Measurements from ENCODE around the gene CHRNA3.

Gene CHRNA3

DNA sequence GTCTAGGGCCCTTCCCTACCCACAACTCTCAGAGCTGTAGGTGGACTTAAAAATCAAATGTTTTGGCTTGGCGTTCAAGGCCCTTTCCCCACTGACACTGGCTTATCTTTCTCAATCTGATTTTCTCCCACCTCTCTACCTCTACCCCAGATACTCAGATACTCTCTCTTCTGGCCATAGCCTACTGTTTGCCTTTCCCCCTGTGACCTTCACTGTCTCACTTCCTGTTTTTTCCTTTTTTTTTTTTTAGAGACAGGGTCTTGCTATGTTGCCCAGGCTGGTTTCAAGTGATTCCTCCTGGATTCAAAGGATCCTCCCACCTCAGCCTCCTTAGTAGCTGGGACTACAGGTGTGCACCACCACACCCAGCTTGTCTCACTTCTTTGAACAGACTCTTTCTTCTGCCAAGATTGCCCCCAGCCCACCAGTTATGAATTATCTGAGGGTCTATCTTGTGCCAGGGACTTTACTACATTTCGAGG, 15.6 kb upstream of the CHRNA3 start:
- no peak for DNase-seq (ENCODE audit: low read depth)

DNA sequence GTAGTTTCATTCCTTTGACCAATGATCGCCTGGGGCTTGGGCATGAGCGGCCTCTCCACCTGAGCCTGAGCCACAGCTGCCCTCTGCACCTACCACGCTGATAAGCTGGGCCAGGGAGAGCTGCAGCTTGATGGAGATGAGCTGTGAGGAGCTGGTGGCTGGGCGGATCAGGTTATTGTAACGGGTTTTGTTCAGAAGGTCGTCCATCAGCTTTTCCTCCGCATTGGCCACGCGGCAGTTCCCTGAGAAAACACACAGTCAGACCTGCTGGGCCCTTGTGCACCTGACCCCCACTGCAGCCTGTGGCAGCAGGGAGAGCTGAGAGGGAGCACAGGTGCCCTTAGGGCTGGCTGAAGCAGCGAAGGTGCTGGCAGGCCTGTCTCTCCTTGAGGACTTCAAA, 14.6 kb upstream of the CHRNA3 start:
- DNase-seq (ENCODE audit: low read depth), result no peak

DNA sequence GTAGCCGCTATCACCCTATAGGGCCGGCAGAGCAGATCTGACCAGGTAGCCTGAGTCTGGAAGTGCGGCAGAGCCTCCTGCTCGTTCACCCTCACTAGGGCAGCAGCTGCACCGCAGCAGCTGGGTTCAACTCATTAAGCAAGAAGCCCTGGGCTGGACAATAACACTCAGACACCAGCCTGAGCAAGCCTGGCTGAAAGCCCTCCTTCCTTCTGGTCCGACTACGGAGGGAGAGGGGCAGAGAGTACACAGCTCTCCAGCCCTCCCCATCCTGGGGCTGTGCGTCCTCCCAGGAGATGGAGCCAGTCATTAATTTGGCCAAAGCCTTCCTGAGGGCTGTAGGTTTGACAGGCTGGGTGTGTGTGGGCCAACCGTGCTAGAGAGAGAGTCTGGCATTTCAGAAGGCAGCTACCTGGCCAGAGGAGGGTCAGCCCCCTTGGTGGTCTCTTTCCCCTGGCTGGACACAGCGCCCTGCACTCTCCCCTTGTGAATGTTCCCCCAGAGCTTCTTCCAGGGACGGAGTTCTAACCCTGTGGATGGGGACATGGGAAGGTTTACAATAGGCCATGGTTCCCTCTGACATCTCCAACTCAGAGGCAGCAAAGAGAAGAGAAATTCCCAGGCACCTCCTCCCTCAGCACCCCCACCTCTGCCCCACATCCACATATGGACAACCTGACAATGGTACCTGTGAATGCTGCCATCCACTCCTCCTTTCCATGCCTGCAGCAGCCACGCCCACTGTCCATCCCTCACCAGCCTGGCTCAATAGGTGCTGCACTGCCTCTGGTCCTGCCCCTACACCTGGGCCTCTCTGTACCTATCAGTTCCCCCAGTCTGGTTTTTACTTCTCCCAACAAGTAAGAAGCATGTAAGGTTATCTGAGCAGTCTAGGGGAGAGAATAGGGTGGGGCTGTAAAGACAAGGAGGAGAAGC, 13.7 kb upstream of the CHRNA3 start:
- no peak for DNase-seq (ENCODE audit: low read depth)

DNA sequence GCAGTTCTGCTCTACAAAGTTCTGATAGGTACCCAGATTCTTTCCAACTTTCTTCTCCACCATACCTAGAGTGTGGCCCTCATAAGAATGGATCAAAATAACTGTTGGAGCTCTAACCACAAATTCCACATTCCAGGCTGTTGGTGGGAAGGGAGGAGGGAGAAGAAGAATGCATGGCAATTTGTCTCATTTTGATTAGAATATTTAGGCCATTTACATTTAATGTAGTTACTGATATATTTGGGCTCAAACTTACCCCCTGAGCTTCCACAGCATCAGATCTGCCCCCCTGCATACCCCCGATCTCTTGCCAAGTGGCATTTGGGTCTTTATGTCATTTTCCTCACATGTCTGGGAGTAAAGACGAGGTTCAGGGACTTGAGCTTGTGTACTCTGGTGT, 12.6 kb upstream of the CHRNA3 start:
- no peak for DNase-seq (ENCODE audit: low read depth)

DNA sequence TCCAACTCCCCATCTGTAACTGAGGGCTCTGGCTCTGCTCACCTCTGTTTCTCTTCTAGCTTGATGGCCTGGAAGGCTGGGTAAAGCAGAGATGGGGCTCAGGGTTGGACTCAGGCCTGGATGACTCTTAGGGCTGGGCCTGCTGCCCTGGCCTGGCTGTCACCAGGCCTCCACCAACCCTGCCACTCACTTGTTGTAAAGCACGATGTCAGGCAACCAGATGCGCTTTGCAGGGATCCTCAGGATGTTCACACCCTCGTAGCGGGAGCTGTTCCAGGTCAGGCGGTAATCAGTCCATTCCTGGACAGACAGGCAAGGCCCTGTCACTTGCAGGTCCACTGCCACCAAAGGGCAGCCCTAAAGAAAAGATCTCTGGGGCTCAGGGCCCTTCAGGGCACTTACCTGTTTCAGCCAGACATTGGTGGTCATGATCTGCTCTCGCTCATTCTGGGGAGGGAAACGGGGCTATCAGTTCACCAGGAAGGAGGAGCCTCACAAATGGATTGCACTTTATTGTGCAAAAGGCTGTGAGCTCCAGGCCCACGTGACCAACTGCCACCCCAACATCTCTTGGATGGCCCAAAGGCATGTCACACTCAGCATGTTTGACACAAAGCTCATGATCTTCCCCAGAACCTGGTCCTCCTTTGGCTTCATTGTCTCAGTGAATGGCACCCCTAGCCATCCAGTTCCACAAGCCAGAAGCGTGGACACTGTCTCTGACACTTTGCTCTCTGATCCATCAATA, 10.3 kb upstream of the CHRNA3 start:
- DNase-seq (ENCODE audit: low read depth), result no peak

DNA sequence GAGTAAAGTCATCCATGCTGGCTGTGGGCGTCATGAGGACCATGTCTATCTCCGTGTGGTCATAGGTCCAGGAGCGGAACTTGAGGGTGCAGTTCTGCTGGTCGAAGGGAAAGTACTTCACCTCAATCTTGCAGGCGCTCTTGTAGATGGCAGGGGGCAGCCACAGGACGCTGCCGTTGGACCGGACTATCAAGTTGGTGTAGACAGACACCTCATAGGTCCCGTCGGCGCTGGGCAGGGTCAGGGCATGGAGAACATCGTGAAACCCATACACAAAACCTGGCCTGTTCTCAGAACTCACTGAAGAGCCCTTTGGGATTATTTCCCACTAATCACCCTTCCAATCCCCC, 8.9 kb upstream of the CHRNA3 start:
- DNase-seq (ENCODE audit: low read depth), result no peak

DNA sequence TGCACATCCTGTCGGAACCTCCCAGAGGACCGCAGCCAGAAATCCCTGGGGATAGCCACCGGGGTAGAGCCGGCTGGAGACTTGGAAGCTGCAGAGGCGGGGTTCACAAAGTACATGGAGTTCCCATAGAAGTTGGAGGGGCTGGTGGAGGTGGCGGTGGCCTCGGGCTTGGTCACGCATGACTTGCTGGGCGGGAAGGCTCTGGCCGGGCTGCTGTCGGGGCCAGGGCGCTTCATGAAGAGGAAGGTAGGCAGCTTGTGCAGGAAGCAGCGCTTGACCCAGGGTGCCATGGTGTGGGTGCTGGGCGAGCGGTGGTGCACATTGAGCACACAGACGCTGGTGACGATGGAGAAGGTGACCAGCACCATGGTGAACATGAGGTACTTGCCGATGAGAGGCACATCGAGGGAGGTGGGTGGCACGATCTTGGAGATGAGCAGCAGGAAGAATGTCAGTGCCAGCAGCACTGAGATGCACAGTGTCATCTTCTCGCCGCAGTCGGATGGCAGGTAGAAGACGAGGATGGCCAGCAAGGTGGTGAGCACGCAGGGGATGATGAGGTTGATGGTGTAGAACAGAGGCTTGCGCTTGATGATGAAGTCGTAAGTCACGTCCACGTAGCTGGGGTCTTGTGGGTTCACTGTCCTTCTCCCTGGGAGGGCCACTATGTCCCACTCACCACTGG, 8.4 kb upstream of the CHRNA3 start:
- DNase-seq (ENCODE audit: low read depth), result no peak

DNA sequence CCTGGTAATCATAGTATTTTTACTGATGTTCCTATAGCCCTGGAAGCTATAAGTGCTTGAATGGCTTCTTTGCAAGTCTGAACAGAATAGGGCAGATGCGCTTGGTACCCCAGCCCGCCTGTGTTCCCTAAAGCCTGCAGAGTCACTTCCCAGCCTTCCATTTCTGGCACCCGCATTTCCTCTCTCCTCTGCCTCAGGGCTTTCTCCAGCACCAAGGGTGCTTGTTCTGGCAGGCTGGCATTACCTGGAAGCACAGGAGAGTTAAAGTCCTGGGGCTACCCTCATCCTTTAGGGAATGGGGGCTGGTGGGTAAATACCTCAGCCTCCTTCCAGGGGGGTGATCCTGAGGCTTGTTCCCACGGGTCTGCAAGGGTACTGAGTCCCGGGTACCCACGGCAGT, 7.4 kb upstream of the CHRNA3 start:
- no peak for DNase-seq (ENCODE audit: low read depth)

DNA sequence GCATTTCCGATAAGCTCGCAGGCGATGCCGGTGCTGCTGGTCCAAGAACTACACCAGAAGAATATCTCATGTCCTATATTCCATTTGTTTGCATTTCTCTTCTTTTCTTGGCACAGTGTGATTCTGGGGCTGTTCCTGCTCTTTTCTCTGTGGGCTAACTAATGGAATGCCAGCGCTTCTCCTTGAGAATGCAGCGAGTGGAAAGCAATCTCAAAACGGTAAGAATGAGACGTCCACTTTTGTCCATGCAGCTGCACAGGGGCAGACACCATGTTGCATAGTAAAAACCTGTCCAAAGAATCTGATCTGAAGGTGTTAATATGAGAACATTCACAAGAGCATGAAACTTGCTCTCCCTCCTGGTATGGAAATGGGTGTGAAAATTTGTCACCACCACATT, 6.6 kb upstream of the CHRNA3 start:
- DNase-seq (ENCODE audit: low read depth), result no peak

DNA sequence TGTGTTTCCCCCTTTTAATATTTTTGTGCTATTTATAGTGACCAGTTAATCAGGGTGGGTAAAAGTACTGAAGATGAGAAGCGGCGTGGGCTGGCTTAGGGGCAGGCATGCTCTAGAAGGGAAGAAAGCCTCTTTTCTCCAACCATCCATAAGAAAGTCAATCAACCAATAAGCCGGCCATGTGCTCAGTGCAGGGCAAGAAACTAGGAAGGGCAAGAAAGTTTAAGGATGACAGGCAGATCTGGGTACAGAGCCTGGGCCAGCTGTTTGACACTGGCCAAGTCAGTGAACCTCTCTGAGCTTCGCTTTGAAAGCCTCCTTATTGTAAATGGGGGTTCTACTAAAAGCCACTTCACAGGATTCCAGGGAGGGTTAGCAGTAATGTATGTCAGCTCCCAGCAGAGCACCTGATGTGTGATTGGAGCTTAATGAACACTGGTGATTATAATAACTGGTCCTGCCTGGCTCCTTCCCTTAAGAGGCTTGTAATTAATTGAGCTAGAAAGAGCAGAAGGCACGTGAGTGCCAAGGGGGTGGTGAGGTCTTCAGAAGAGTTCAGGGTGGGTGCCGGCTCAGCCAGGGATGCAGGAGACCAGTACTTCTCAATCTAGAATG, 5.7 kb upstream of the CHRNA3 start:
- DNase-seq (ENCODE audit: low read depth), result no peak

DNA sequence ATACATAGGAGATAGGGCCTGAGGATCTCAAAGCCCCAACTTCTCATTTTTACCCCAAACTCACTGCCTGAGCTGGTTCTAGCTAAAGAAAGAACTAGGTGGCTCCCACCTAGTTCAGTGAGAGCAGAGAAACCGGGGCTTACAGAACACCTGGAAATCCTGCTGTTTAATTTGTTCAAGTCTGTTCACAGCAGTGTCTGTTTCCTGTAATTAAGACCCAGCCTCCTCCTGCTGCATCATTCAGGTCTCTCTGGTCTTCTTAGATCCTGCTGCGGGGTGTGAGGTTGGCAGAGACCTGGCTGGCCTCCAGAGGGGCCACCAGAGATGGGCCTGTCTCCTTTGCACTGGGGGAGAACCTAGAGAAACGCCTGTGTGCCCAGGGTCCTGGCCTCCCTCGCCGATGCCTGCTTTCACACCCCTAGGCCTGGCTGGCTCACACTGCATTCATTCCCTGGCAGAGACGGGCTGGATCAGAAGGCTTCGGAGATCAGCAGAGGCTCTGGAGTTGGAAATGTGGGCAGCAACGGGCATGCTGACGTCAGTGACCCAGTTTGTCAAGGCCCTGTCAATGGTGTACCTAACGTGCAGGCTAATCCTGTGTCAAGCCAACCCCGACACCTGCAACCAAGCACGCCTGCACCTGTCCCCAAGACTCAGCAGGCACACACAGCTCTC, 4.9 kb upstream of the CHRNA3 start:
- no peak for DNase-seq (ENCODE audit: low read depth)

DNA sequence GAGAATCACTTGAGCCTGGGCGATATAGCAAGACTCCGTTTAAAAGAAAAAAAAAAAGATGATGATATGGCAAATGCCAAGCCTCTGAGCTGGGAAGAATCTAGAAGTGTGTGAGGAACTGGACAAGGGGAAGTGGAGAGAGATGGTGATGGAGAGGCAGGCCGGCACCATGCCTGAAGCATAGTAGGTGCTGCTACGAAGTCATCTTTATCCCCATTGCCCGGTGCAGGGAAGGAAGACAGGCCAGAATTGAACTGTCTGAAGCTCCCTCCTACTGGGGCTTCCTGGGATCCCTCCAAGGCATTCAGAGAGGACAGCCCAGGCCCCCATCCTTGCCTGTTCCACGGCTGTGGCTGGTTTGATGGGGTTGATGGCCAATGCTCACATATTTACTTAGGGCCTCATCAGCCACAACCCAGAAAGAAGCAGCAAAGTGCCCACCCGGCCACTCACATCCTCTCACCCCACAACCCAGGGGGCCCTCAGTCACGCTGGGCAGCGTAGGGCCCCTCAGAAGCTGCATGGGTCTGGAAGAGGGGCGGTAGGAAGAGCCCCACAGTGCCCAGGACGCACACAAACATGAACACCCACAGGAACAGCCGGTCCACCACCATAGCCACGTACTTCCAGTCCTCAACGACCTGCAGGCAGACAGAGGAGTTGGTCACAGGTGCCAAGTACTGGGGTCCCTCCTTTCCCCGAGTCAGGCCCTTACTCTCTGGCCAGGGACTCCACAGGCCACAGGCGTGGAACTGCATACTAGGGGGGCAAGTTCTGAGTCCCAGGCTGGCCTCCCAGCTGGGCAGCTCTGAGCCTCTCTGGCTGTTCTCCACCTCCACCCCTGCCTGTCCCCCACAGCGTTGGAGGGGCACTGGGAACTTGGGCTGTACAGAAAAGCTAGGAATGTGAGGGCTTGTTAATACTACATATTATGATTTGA, 4.1 kb upstream of the CHRNA3 start:
- DNase-seq (ENCODE audit: low read depth), result no peak

DNA sequence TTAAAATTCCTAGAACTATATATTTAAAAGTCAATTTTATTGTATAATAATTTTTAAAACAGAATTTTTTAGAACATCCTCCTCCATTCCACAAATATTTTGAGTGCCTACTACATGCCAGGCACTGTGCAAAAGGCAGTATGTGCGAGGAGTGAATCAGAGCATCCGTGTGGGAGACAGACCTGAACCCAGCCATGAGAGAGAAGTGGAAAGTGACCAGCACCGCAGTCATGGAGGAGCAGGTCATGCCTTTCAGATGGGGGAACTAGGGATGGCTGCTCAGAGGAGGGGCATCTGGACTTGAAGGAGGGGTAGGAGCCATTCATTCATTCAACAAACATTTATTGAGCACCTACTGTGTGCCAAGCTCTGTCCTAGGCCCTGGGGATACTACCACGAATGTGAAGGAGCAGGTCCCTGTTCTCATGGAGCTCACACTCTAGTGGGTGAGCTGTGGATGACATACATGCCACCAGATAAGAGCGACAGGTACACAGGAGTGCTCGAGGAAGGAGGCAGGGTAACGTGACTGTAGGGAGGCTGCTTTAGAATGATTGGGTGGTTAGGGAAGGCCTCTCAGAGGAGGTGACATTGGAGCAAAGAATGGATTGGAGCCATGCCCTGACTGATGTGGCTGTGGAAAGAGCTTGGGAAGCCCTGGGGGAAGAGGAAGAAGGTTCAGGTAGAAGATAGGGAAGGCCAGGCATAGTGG, 3.1 kb upstream of the CHRNA3 start:
- no peak for DNase-seq (ENCODE audit: low read depth)

DNA sequence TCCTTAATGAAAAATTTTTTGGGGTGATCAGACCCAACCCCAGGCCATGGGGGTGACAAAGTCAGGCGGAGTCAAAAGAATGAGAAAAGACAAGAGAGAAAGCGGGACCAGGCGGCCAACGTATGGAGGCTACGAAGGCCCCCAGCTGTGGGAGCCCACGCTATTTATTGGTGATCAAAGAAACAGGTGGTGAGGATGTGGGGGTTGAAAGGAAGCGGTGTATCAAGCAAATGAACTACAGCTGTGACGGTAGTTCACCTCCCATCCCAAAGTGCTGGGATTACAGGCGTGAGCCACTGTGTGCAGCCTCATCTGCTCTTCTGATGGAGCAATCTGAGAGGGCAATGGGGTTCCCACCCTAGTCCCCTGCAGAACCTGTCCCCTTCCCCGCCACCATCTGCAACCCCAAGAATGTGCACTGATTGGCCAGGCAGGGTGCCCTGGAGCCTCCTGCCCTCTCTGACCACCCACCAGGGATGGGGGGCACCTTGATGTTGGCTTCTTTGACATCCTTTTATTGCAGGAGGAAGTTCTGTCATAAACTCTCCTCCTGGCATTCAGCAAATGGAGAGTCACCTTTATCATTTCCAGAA, 1.1 kb upstream of the CHRNA3 start:
- DNase-seq (ENCODE audit: low read depth), result no peak

DNA sequence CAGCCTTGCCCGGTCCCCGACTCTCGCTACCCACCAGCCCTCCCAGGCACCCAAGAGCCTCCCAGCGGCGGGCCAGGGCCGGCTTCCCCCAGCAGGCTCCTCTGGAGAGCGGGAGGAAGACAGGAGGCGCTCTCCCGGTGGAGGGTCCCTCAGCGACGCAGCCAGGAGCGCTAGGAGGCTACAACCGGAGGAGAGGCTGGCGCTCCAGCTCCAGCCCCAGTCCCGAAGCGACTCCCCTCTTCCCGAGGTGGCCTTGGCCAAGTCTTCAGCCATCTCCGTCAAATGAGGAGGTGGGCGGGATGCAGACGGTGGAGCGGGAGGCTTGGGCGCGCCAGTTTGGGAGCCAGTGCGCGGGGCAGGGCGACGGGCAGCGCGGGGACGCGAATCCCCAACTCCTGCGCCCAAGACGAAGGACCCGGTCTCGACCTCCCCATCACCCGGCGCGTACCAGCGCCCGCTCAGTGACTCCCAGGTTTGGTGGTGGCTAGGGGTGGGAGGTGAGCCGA, 722 bp downstream of the CHRNA3 start:
- no peak for DNase-seq (ENCODE audit: low read depth)

DNA sequence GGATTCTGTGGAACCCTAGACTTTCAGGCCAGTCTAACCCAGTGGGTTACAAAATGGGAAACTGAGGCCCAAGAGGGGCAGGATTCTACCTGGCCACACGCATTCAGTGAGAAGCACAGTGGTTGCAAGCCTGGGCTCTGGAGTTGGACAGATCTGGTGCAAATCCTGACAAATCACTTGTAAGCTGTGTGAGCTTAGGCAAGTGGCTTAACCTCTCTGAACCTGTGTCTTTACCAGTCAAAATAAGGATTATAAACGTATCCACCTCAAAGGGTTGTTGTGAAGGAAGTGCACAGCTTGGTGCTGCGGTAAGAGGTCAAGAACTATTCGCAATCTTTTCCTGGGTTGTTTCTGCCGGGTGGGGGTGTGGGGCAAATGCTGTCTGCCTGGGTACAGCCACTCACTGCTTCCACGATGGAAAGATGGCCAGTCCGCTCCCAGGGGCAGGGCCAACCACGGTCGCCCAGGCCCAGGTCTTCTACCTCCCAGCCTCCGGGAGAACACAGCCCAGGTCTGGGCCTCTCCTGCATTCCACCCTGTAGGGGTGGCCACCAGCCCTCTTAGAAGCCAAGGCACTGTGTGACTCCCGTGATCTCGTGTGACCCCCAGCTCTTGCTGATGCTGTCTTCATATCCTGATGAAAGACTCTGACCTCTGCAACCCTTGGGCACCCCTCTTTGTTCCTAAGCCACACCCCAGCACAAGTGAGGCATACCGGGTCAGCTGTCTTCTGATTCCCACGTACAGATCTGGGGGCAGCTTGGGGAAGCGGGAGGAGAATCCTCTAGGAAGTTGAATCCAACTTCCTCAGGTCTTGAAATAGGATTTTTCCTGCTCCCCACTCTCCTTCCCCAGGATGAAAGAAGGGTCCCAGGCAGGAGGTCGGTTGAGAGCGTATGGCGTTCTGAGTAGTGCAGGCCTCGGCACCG, 1.5 kb downstream of the CHRNA3 start:
- no peak for DNase-seq (ENCODE audit: low read depth)

DNA sequence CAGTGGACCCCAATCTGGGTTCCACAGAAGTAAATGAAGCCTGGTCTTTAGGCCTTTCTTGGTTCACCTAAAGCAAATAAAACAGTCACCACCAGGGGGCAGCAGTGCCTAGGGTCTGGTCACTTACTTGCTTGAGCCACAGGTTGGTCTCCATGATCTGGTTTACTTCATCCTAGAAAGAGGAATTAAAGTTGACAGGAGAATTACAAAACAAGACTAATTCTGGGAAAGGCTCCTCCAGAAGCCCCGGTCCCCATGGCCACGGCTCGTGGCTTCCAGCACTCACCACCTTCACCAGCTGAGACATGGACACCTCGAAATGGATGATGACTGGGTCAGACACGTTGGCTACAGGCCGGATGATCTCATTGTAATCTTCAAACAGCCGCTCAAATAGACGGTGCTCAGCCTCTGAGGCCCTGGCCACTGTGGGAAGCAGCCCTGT, 2.3 kb downstream of the CHRNA3 start:
- DNase-seq (ENCODE audit: low read depth), result peak; percentile 65

DNA sequence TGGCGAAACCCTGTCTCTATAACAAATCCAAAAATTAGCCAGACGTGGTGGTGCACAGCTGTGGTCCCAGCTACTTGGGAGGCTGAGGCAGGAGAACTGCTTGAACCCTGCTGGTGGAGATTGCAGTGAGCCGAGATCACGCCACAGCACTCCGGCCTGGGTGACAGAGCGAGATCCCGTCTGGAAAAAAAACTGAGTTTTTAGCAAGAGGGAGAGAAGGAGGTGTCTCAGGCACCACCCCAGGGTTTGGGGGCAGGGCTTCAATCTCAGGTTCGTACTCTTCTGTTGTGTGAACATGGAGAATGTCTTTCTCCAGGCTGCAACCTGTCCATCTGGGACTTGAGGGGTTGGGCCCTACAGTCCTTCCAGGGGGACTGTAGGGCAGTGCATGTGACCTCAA, 2.7 kb downstream of the CHRNA3 start:
- DNase-seq (ENCODE audit: low read depth), result no peak

All from HS-5 (cell line).